Liver (tissue), 9 donors: ENCODE data around the gene C10orf95. TPM values are rescaled to one million over a fixed set of nuclear protein-coding genes. Genes with fewer than 3 reads are reported as not detected.

Experiments
- DNase-seq: peaks from one replicate; pipeline ENCODE4 v3.0.0-alpha.2; 2017; ENCODE audit warnings: low spot score
- H3K27ac ChIP-seq, 2 donors: one replicate each; pipeline ENCODE4 v1.7.0; 2013; ENCODE audit warnings: inconsistent platforms in 2 of 2, low read length in 2 of 2, control low read depth in 1 of 2, low read depth in 1 of 2, mild to moderate bottlenecking in 1 of 2
- H3K27me3 ChIP-seq, 4 donors: one replicate each; pipeline versions ENCODE4 v1.6.1 to v1.7.0; 2013; ENCODE audit warnings: low read length in 3 of 4, inconsistent platforms in 1 of 4, mild to moderate bottlenecking in 1 of 4, moderate library complexity in 1 of 4; ENCODE audit not compliant: control insufficient read depth in 4 of 4, insufficient read depth in 4 of 4
- H3K36me3 ChIP-seq, 4 donors: one replicate each; pipeline versions ENCODE4 v1.6.1 to v1.7.0; 2013; ENCODE audit warnings: low read length in 3 of 4, mild to moderate bottlenecking in 3 of 4, low read depth in 1 of 4, moderate library complexity in 1 of 4; ENCODE audit not compliant: control insufficient read depth in 4 of 4, insufficient read depth in 3 of 4
- H3K4me1 ChIP-seq, 4 donors: one replicate each; pipeline versions ENCODE4 v1.6.1 to v1.7.0; 2013; ENCODE audit warnings: low read length in 3 of 4, mild to moderate bottlenecking in 3 of 4, moderate library complexity in 1 of 4; ENCODE audit not compliant: control insufficient read depth in 4 of 4, insufficient read depth in 4 of 4
- H3K4me3 ChIP-seq, 3 donors: one replicate each; pipeline versions ENCODE4 v1.6.1 to v1.7.0; 2013; ENCODE audit warnings: low read length in 3 of 3, control low read depth in 1 of 3, low read depth in 1 of 3, mild to moderate bottlenecking in 1 of 3
- H3K9ac ChIP-seq, 2 donors: one replicate each; pipeline ENCODE4 v1.7.0; 2013; ENCODE audit warnings: low read length in 2 of 2, mild to moderate bottlenecking in 2 of 2, moderate library complexity in 2 of 2, control low read depth in 1 of 2, low read depth in 1 of 2
- H3K9me3 ChIP-seq, 4 donors: one replicate each; pipeline versions ENCODE4 v1.6.1 to v1.7.0; 2013; ENCODE audit warnings: low read length in 3 of 4; ENCODE audit not compliant: control insufficient read depth in 4 of 4
- EGR1 ChIP-seq, 2 donors: IDR thresholded peaks; 2 replicates each; pipeline ENCODE4 v1.6.1; 2016 to 2018; ENCODE audit warnings: antibody characterized with exemption in 2 of 2, low read depth in 2 of 2
- FOXA1 ChIP-seq: IDR thresholded peaks from 2 replicates; pipeline ENCODE4 v1.6.1; 2016; ENCODE audit warnings: antibody characterized with exemption
- FOXA2 ChIP-seq: IDR thresholded peaks from 2 replicates; pipeline ENCODE4 v1.6.1; 2016; ENCODE audit warnings: antibody characterized with exemption
- GABPA ChIP-seq, 2 donors: IDR thresholded peaks in 1 of 2; conservative IDR thresholded peaks in 1 of 2; 2 replicates each; pipeline ENCODE4 v1.6.1; 2016; ENCODE audit warnings: antibody characterized with exemption in 2 of 2, mild to moderate bottlenecking in 1 of 2, moderate library complexity in 1 of 2
- HNF4A ChIP-seq, 2 donors: conservative IDR thresholded peaks; 2 replicates each; pipeline ENCODE4 v1.6.1; 2016; ENCODE audit warnings: antibody characterized with exemption in 2 of 2, mild to moderate bottlenecking in 2 of 2
- HNF4G ChIP-seq: IDR thresholded peaks from 2 replicates; pipeline ENCODE4 v1.6.1; 2016; ENCODE audit warnings: antibody characterized with exemption
- JUND ChIP-seq, 2 donors: IDR thresholded peaks; 2 replicates each; pipeline ENCODE4 v1.6.1; 2016; ENCODE audit warnings: antibody characterized with exemption in 2 of 2
- MAX ChIP-seq: IDR thresholded peaks from 2 replicates; pipeline ENCODE4 v1.6.1; 2016; ENCODE audit warnings: antibody characterized with exemption
- NR2F2 ChIP-seq: IDR thresholded peaks from 2 replicates; pipeline ENCODE4 v1.6.1; 2016; ENCODE audit warnings: antibody characterized with exemption
- RAD21 ChIP-seq, 2 donors: IDR thresholded peaks; 2 replicates each; pipeline ENCODE4 v1.6.1; 2016; ENCODE audit warnings: antibody characterized with exemption in 2 of 2, mild to moderate bottlenecking in 2 of 2
- RXRA ChIP-seq, 2 donors: IDR thresholded peaks; 2 replicates each; pipeline ENCODE4 v1.6.1; 2017 to 2018; ENCODE audit warnings: antibody characterized with exemption in 2 of 2, mild to moderate bottlenecking in 1 of 2
- TAF1 ChIP-seq: conservative IDR thresholded peaks from 2 replicates; pipeline ENCODE4 v1.6.1; 2016; ENCODE audit warnings: antibody characterized with exemption, mild to moderate bottlenecking
- ZBTB33 ChIP-seq: IDR thresholded peaks from 2 replicates; pipeline ENCODE4 v1.6.1; 2016; ENCODE audit warnings: antibody characterized with exemption
- WGBS: extraction: QIAGEN DNeasy Blood & Tissue Kit; methylation state at CpG from one replicate; pipeline ENCODE4 v1.1.7; 2013; 5-methylcytosine and 5-hydroxymethylcytosine counted together
- polyA plus RNA-seq, 2 donors: library from polyadenylated mRNA; stranded (reverse) in 1 of 2; unstranded in 1 of 2; fragments of 200-250 nt in 1 of 2; fragments of >200 nt in 1 of 2; fragmentation: Nextera tagmentation in 1 of 2; extraction: Ambion mirVana in 1 of 2; gene quantifications; one replicate each; pipeline versions ENCODE4 v1.2.1 to v1.2.3, GENCODE V29; 2013 to 2015
- total RNA-seq, 2 donors: library from RNA; depleted of rRNA; stranded (reverse); fragments of >200 nt; gene quantifications; one replicate each; pipeline ENCODE4 v1.2.3, GENCODE V29; 2014
- TF ChIP-seq, protein P1 (sequence below): IDR thresholded peaks from 2 replicates; pipeline ENCODE4 v1.6.1; 2016; ENCODE audit warnings: antibody characterized with exemption, mild to moderate bottlenecking
- TF ChIP-seq, protein P2 (sequence below): fragments of 150-350 bp; IDR thresholded peaks from 2 replicates; pipeline ENCODE4 v1.5.1; 2017; ENCODE audit warnings: improper control_type of control experiment, low read depth, low read length; ENCODE audit not compliant: missing input control
- TF ChIP-seq, protein P3 (sequence below): IDR thresholded peaks from 2 replicates; pipeline ENCODE4 v1.6.1; 2016; ENCODE audit warnings: antibody characterized with exemption
- donor health status: healthy.
- donor health status: healthy.
- donor health status: healthy.
- donor health status: healthy.
- donor health status: healthy.

Gene C10orf95
- total and polyA plus RNA-seq, 4 donors = 0.09 to 0.24 TPM; not detected in 2

DNA sequence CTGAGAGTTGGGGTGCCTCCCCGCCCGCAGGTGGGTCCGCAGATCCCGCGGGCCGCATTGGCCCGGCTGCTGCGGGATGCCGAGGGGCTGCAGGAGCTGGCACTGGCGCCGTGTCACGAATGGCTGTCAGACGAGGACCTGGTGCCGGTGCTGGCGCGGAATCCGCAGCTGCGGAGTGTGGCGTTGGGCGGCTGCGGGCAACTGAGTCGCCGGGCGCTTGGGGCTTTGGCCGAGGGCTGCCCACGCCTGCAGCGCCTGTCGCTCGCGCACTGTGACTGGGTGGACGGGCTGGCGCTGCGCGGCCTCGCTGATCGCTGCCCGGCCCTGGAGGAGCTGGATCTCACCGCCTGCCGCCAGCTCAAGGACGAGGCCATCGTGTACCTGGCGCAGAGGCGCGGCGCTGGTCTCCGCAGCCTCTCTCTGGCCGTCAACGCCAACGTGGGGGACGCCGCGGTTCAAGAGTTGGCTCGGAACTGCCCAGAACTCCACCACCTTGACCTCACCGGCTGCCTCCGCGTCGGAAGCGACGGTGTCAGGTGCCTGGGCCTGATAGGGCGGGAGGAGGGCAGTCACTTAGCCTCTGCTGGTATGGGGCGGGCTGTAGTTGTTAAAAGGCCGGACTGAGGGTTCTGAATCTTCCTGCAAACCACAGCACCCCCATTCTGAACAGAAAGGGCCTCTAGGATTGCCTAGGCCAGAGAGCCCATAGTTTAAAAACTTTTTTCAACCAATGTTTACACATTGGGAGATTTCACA is 29.4 kb downstream of the C10orf95 start:
- peak; percentile 59 for DNase-seq
- WGBS = 1% methylated on average over 62 of the region's 62 CpGs
- Histone ChIP-seq H3K36me3 (peaks cover 0 to 10% (median 0%) of the 10 kb centered on the region in 4 donors), H3K4me1 (peaks cover 12 to 42% (median 30%) of the 10 kb centered on the region in 4 donors), H3K4me3 (peak overlapping the region; percentile 86 to 95 (median 87)), H3K27ac (peak overlapping the region; percentile 84 to 87), H3K27me3 (no peaks in the 10 kb centered on the region), H3K9me3 (no peaks in the 10 kb centered on the region), H3K9ac (peak overlapping the region; percentile 26 to 47)
- TF ChIP-seq EGR1 (IDR thresholded peaks at IDR 0.05; ENCODE audit: low read depth in 2 of 2) (no peak), RAD21 (IDR thresholded peaks at IDR 0.05) (no peak), HNF4G (no peak), GABPA (IDR thresholded peaks at IDR 0.05 in 1 of 2, conservative IDR thresholded peaks at IDR 0.05 in 1 of 2) (no peak), FOXA2 (no peak), MAX (no peak), HNF4A (conservative IDR thresholded peaks at IDR 0.05) (no peak), FOXA1 (no peak), RXRA (IDR thresholded peaks at IDR 0.05) (no peak), ZBTB33 (no peak), TAF1 (no peak), JUND (IDR thresholded peaks at IDR 0.05) (no peak), NR2F2 (no peak)
- TF ChIP-seq, protein P1, sequence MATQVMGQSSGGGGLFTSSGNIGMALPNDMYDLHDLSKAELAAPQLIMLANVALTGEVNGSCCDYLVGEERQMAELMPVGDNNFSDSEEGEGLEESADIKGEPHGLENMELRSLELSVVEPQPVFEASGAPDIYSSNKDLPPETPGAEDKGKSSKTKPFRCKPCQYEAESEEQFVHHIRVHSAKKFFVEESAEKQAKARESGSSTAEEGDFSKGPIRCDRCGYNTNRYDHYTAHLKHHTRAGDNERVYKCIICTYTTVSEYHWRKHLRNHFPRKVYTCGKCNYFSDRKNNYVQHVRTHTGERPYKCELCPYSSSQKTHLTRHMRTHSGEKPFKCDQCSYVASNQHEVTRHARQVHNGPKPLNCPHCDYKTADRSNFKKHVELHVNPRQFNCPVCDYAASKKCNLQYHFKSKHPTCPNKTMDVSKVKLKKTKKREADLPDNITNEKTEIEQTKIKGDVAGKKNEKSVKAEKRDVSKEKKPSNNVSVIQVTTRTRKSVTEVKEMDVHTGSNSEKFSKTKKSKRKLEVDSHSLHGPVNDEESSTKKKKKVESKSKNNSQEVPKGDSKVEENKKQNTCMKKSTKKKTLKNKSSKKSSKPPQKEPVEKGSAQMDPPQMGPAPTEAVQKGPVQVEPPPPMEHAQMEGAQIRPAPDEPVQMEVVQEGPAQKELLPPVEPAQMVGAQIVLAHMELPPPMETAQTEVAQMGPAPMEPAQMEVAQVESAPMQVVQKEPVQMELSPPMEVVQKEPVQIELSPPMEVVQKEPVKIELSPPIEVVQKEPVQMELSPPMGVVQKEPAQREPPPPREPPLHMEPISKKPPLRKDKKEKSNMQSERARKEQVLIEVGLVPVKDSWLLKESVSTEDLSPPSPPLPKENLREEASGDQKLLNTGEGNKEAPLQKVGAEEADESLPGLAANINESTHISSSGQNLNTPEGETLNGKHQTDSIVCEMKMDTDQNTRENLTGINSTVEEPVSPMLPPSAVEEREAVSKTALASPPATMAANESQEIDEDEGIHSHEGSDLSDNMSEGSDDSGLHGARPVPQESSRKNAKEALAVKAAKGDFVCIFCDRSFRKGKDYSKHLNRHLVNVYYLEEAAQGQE = no peak
- TF ChIP-seq, protein P2, sequence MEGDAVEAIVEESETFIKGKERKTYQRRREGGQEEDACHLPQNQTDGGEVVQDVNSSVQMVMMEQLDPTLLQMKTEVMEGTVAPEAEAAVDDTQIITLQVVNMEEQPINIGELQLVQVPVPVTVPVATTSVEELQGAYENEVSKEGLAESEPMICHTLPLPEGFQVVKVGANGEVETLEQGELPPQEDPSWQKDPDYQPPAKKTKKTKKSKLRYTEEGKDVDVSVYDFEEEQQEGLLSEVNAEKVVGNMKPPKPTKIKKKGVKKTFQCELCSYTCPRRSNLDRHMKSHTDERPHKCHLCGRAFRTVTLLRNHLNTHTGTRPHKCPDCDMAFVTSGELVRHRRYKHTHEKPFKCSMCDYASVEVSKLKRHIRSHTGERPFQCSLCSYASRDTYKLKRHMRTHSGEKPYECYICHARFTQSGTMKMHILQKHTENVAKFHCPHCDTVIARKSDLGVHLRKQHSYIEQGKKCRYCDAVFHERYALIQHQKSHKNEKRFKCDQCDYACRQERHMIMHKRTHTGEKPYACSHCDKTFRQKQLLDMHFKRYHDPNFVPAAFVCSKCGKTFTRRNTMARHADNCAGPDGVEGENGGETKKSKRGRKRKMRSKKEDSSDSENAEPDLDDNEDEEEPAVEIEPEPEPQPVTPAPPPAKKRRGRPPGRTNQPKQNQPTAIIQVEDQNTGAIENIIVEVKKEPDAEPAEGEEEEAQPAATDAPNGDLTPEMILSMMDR = no peak
- TF ChIP-seq, protein P3, sequence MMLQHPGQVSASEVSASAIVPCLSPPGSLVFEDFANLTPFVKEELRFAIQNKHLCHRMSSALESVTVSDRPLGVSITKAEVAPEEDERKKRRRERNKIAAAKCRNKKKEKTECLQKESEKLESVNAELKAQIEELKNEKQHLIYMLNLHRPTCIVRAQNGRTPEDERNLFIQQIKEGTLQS = no peak
